Lung (tissue), 12 donors: ENCODE data around the gene GNPTAB. TPM values are rescaled to one million over a fixed set of nuclear protein-coding genes. Genes with fewer than 3 reads are reported as not detected.

Experiments
- ATAC-seq: fragments of 200-7000 bp; cut with Tn5 transposase; one replicate; pipeline ENCODE4 v1.9.1; 2020; ENCODE audit warnings: moderate number of reproducible peaks; ENCODE audit not compliant: insufficient read depth, low FRiP score
- DNase-seq, 3 donors: peaks; one replicate each; pipeline ENCODE4 v3.0.0-alpha.2; 2013 to 2017
- H3K27ac ChIP-seq, 2 donors: one replicate each; pipeline ENCODE4 v1.5.1; 2013; ENCODE audit warnings: mild to moderate bottlenecking in 2 of 2, moderate library complexity in 2 of 2, control low read depth in 1 of 2, inconsistent platforms in 1 of 2, low read depth in 1 of 2, low read length in 1 of 2
- H3K27me3 ChIP-seq, 3 donors: one replicate each; pipeline ENCODE4 v1.5.1; 2013; ENCODE audit warnings: low read length in 2 of 3; ENCODE audit not compliant: control insufficient read depth in 3 of 3, insufficient read depth in 3 of 3
- H3K36me3 ChIP-seq, 4 donors: one replicate each; pipeline ENCODE4 v1.5.1; 2013; ENCODE audit warnings: low read length in 4 of 4, mild to moderate bottlenecking in 1 of 4, moderate library complexity in 1 of 4; ENCODE audit not compliant: control insufficient read depth in 4 of 4, insufficient read depth in 4 of 4
- H3K4me1 ChIP-seq, 5 donors: one replicate each; pipeline ENCODE4 v1.5.1; 2013; ENCODE audit warnings: low read length in 5 of 5, mild to moderate bottlenecking in 2 of 5, moderate library complexity in 1 of 5; ENCODE audit not compliant: control insufficient read depth in 5 of 5, insufficient read depth in 5 of 5
- H3K4me3 ChIP-seq: one replicate; pipeline ENCODE4 v1.5.1; 2013; ENCODE audit warnings: mild to moderate bottlenecking, control low read depth, moderate library complexity
- H3K9ac ChIP-seq, 2 donors: one replicate each; pipeline ENCODE4 v1.5.1; 2013; ENCODE audit warnings: low read length in 2 of 2, control low read depth in 1 of 2; ENCODE audit not compliant: insufficient read depth in 1 of 2
- H3K9me3 ChIP-seq, 4 donors: one replicate each; pipeline ENCODE4 v1.5.1; 2013; ENCODE audit warnings: low read length in 3 of 4, mild to moderate bottlenecking in 1 of 4, moderate library complexity in 1 of 4; ENCODE audit not compliant: control insufficient read depth in 4 of 4, insufficient read depth in 3 of 4
- CTCF ChIP-seq: IDR thresholded peaks from 2 replicates; pipeline ENCODE4 v1.5.1; 2012; ENCODE audit warnings: mild to moderate bottlenecking; ENCODE audit errors: control extremely low read depth, extremely low read depth
- WGBS, 2 donors: extraction: QIAGEN DNeasy Blood & Tissue Kit; methylation state at CpG; one replicate each; pipeline ENCODE4 v1.1.7; 2013; 5-methylcytosine and 5-hydroxymethylcytosine counted together
- polyA plus RNA-seq, 2 donors: library from polyadenylated mRNA; stranded (reverse); fragments of 200-250 nt; gene quantifications; one replicate each; pipeline ENCODE4 v1.2.1, GENCODE V29; 2013
- total RNA-seq, 2 donors: library from RNA; depleted of rRNA in 1 of 2; stranded (reverse); fragments of >200 nt in 1 of 2; gene quantifications; one replicate each; pipeline ENCODE4 v1.2.1, GENCODE V29; 2014 to 2021
- donor health status: control.
- donor health status: control.
- donor health status: Bipolar disorder and iron deficiency.
- donor health status: healthy.
- donor health status: DM: yes; HTN: yes; CAD: no.

The GNPTAB gene
- total and polyA plus RNA-seq, 4 donors = 14.8 to 74.3 (median 39.9) TPM

- no peak for DNase-seq
- peaks cover 2 to 24% (median 11%) of the 10 kb centered on the region in 4 donors for H3K36me3 ChIP-seq
- 60 to 72% methylated on average over 6 of the region's 6 CpGs for WGBS, 2 donors
- no peaks in the 10 kb centered on the region for H3K9me3 ChIP-seq
- no peaks in the 10 kb centered on the region for H3K27me3 ChIP-seq
- no peak for TF ChIP-seq CTCF
- H3K4me1 ChIP-seq = peaks cover 0 to 4% (median 0%) of the 10 kb centered on the region in 5 donors
- peak overlapping the region in 1 of 2 donors; percentile 9 for H3K27ac ChIP-seq
- no peak for ATAC-seq
- no peak overlapping the region for H3K9ac ChIP-seq
- no peak overlapping the region for H3K4me3 ChIP-seq
These were observed 67.4 kb downstream of the GNPTAB start for GRCh38 chr12:101763246-101763931.

- 87 to 95% methylated on average over 4 of the region's 4 CpGs for WGBS, 2 donors
- no peak overlapping the region for H3K9ac ChIP-seq
- H3K27me3 ChIP-seq = no peaks in the 10 kb centered on the region
- no peak for TF ChIP-seq CTCF
- no peak for ATAC-seq
- DNase-seq = no peak
- peaks cover 0 to 4% (median 0%) of the 10 kb centered on the region in 5 donors for H3K4me1 ChIP-seq
- H3K4me3 ChIP-seq = no peak overlapping the region
- peaks cover 0 to 23% (median 7%) of the 10 kb centered on the region in 4 donors for H3K36me3 ChIP-seq
- H3K9me3 ChIP-seq = no peaks in the 10 kb centered on the region
- H3K27ac ChIP-seq = no peak overlapping the region
These were observed 69.0 kb downstream of the GNPTAB start for GRCh38 chr12:101761781-101762180.

- no peak for DNase-seq
- H3K36me3 ChIP-seq = peaks cover 0 to 19% (median 6%) of the 10 kb centered on the region in 4 donors
- H3K27ac ChIP-seq = no peak overlapping the region
- H3K4me1 ChIP-seq = peaks cover 0 to 4% (median 0%) of the 10 kb centered on the region in 5 donors
- 50 to 52% methylated on average over 5 of the region's 5 CpGs for WGBS, 2 donors
- H3K27me3 ChIP-seq = no peaks in the 10 kb centered on the region
- no peak overlapping the region for H3K9ac ChIP-seq
- no peak for TF ChIP-seq CTCF
- H3K4me3 ChIP-seq = no peak overlapping the region
- no peaks in the 10 kb centered on the region for H3K9me3 ChIP-seq
- no peak for ATAC-seq
These were observed 69.4 kb downstream of the GNPTAB start for GRCh38 chr12:101761350-101761749.
